Endothelial cell of umbilical vein (primary cell): ENCODE results near the gene ATG5. TPM values are rescaled to one million over a fixed set of nuclear protein-coding genes. Genes with fewer than 3 reads are reported as not detected.

Source experiments
- BruUV-seq: library from RNA; stranded (reverse); fragments of 400-500 nt; replicated peaks from 2 replicates; lab custom pipeline; 2021; lab: Mats Ljungman, UMichigan
- CTCF ChIA-PET: fragments of 300-600, 350-600 bp; sonication (Branson Sonifier 250); formaldehyde crosslinking; loops from one replicate; lab custom pipeline; 2021; ENCODE audit warnings: antibody characterized with exemption, inconsistent platforms; lab: Charles Lee
- POLR2A ChIA-PET: fragments of 300-600, 350-600 bp; sonication (Branson Sonifier 250); formaldehyde crosslinking; loops from one replicate; lab custom pipeline; 2021; ENCODE audit warnings: antibody characterized with exemption, inconsistent platforms; lab: Charles Lee
- DNase-seq: peaks from one replicate; pipeline ENCODE4 v3.0.0-alpha.2; 2011; ENCODE audit warnings: low read depth, low spot score
- FAIRE-seq: peaks from 2 replicates; lab custom pipeline; 2011; peaks lifted over from hg19 to GRCh38; lab: Jason Lieb, UNC
- H2AFZ ChIP-seq: 2 replicates; pipeline ENCODE4 v1.6.0; 2012; ENCODE audit warnings: low read depth, low read length, control low read depth, inconsistent platforms
- H3K27ac ChIP-seq: 2 replicates; pipeline ENCODE4 v1.5.1; 2011; ENCODE audit warnings: low read depth, mild to moderate bottlenecking, control low read depth, low read length, moderate library complexity; ENCODE audit not compliant: insufficient read depth
- H3K27me3 ChIP-seq, 2 experiments: 2 replicates each; pipeline versions ENCODE4 v1.6.0 to v1.6.1; 2011; ENCODE audit warnings: low read length in 2 of 2, mixed read lengths in 1 of 2; ENCODE audit not compliant: control insufficient read depth in 2 of 2, insufficient read depth in 2 of 2
- H3K36me3 ChIP-seq, 2 experiments: 2 replicates in 1 of 2; 3 replicates in 1 of 2; pipeline ENCODE4 v1.5.1; 2011; ENCODE audit warnings: low read length in 2 of 2, mild to moderate bottlenecking in 1 of 2, moderate library complexity in 1 of 2; ENCODE audit not compliant: control insufficient read depth in 2 of 2, insufficient read depth in 2 of 2; ENCODE audit errors: extremely low read depth in 1 of 2
- H3K4me1 ChIP-seq: 3 replicates; pipeline ENCODE4 v1.5.1; 2011; ENCODE audit warnings: mild to moderate bottlenecking, low read length; ENCODE audit not compliant: control insufficient read depth, insufficient read depth; ENCODE audit errors: extremely low read depth
- H3K4me2 ChIP-seq: 2 replicates; pipeline ENCODE4 v1.6.1; 2011; ENCODE audit warnings: low read length, control low read depth, mixed read lengths; ENCODE audit not compliant: insufficient read depth
- H3K4me3 ChIP-seq, 3 experiments: fragments of 200-600 bp in 1 of 3; sonication (generic), shearing (Covaris generic) in 1 of 3; replicated peaks in 1 of 3; 2 replicates each; pipeline ENCODE4 v1.5.1; 2011 to 2016; ENCODE audit warnings: control low read depth in 3 of 3, low read length in 3 of 3, mild to moderate bottlenecking in 2 of 3, inconsistent platforms in 1 of 3, low read depth in 1 of 3, moderate library complexity in 1 of 3; ENCODE audit not compliant: insufficient read depth in 1 of 3
- H3K79me2 ChIP-seq: 2 replicates; pipeline ENCODE4 v1.6.0; 2012; ENCODE audit warnings: low read length, inconsistent platforms; ENCODE audit not compliant: control insufficient read depth, insufficient read depth
- H3K9ac ChIP-seq: replicated peaks from 2 replicates; pipeline ENCODE3; 2011; ENCODE audit warnings: low read length, control low read depth; ENCODE audit not compliant: insufficient read depth; ENCODE audit errors: extremely low read depth
- H3K9me1 ChIP-seq: replicated peaks from 3 replicates; pipeline ENCODE4 v1.6.0; 2011; ENCODE audit warnings: mild to moderate bottlenecking, low read length; ENCODE audit not compliant: control insufficient read depth, insufficient read depth; ENCODE audit errors: extremely low read depth
- H3K9me3 ChIP-seq: replicated peaks from 2 replicates; pipeline ENCODE4 v1.5.1; 2012; ENCODE audit warnings: low read length, inconsistent platforms; ENCODE audit not compliant: control insufficient read depth, insufficient read depth
- H4K20me1 ChIP-seq: replicated peaks from 2 replicates; pipeline ENCODE3; 2011; ENCODE audit warnings: mild to moderate bottlenecking, low read length; ENCODE audit not compliant: control insufficient read depth, insufficient read depth; ENCODE audit errors: extremely low read depth
- EZH2 ChIP-seq: IDR thresholded peaks from 2 replicates; pipeline ENCODE4 v1.6.1; 2012; ENCODE audit warnings: borderline replicate concordance, low read depth, mild to moderate bottlenecking, moderate library complexity, low read length, inconsistent platforms; ENCODE audit not compliant: severe bottlenecking
- FOS ChIP-seq: IDR thresholded peaks from 2 replicates; pipeline ENCODE4 v1.6.1; 2011; ENCODE audit warnings: mild to moderate bottlenecking, low read length, moderate library complexity, borderline replicate concordance; ENCODE audit not compliant: insufficient read depth
- GATA2 ChIP-seq: IDR thresholded peaks from 2 replicates; pipeline ENCODE4 v1.7.0; 2011; ENCODE audit warnings: low read depth, mild to moderate bottlenecking, moderate library complexity, mixed read lengths, low read length; ENCODE audit not compliant: insufficient read length, insufficient read depth
- JUN ChIP-seq: IDR thresholded peaks from 2 replicates; pipeline ENCODE4 v1.6.1; 2011; ENCODE audit warnings: borderline replicate concordance, low read depth; ENCODE audit not compliant: insufficient read length, insufficient read depth
- MYC ChIP-seq: IDR thresholded peaks from one replicate; pipeline ENCODE4 v1.6.1; 2011; ENCODE audit warnings: mild to moderate bottlenecking, low read depth, low read length
- POLR2A ChIP-seq: IDR thresholded peaks from 2 replicates; pipeline ENCODE4 v1.6.1; 2012; ENCODE audit warnings: low read depth, mild to moderate bottlenecking, control low read depth, low read length
- POLR2AphosphoS5 ChIP-seq: IDR thresholded peaks from 2 replicates; pipeline ENCODE4 v1.6.1; 2012; ENCODE audit warnings: low read depth, mild to moderate bottlenecking, control low read depth, low read length, moderate library complexity; ENCODE audit not compliant: insufficient read depth
- dilution Hi-C: fragments of 300-500 bp; cut with MboI; formaldehyde crosslinking; loops from one replicate; pipeline ENCODE4 v1.15.0; 2019; ENCODE audit warnings: low sequenced_read_pairs; ENCODE audit not compliant: extremely low pct_ligation_motif_present
- intact Hi-C: fragments of 100-400 bp; cut with micrococcal nuclease; formaldehyde crosslinking; loops from one replicate; pipeline ENCODE4 v1.10.0; 2022
- polyA plus RNA-seq, 4 experiments: library from polyadenylated mRNA; depleted of rRNA in 3 of 4; stranded (reverse) in 3 of 4; unstranded in 1 of 4; fragments of >200 nt; gene quantifications; 2 replicates each; pipeline versions ENCODE4 v1.2.1 to v1.2.3, GENCODE V29; 2011 to 2012; ENCODE audit warnings: missing spikeins in 1 of 4
- total RNA-seq: library from RNA; stranded (reverse); gene quantifications from 2 replicates; pipeline ENCODE4 v1.2.3, GENCODE V29; 2021
- TF ChIP-seq, protein P1 (sequence below), 2 donors: IDR thresholded peaks; 1 replicate in 1 of 2; 2 replicates in 1 of 2; pipeline ENCODE4 v1.5.1; 2011; ENCODE audit warnings: low read length in 2 of 2, mild to moderate bottlenecking in 2 of 2, moderate library complexity in 2 of 2, control low read depth in 1 of 2, inconsistent platforms in 1 of 2, low read depth in 1 of 2; ENCODE audit not compliant: insufficient read depth in 1 of 2; ENCODE audit errors: extremely low read depth in 1 of 2
- TF ChIP-seq, protein P2 (sequence below): IDR thresholded peaks from 2 replicates; pipeline ENCODE4 v1.6.1; 2011; ENCODE audit not compliant: insufficient read depth, insufficient read length

Gene ATG5
- total and polyA plus RNA-seq, 2 donors (not counting 3 experiments of a cell fraction or from before 2014, with no cell fraction given), result 14.1 to 32.8 TPM

DNA sequence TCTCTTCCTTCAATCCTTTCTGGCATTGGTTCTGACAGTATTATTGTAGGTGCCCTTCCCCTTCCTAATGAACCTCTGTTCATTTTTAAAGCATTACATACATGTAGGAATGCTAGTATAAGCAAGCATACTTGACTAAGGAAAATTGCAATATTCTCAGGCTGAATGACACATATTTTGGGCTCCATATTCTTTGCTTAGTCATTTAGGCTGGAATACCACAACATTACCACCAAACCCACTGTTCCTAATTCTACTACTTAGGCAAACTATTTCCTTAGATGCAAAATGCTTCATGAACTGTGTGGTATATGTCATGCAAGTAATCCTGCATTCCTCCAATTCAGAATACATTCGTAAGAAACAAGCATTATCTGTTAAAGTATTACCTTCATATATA is 125.6 kb downstream of the ATG5 start:
- dilution Hi-C loops, result no loop called here

More for the DNA sequence above, 125.6 kb downstream of the ATG5 start:
- ChIA-PET POLR2A (no interaction called here), CTCF (no interaction called here)
- Histone ChIP-seq H3K4me1 (no peaks in the 10 kb centered on the region), H4K20me1 (no peaks in the 10 kb centered on the region), H3K36me3 (peaks cover 0 to 2% of the 10 kb centered on the region in 2 experiments), H3K27ac (no peak overlapping the region), H2AFZ (no peak overlapping the region), H3K9me3 (no peaks in the 10 kb centered on the region), H3K9ac (no peak overlapping the region), H3K27me3 (no peaks in the 10 kb centered on the region), H3K9me1 (no peaks in the 10 kb centered on the region), H3K4me2 (no peak overlapping the region), H3K79me2 (no peaks in the 10 kb centered on the region), H3K4me3 (no peak overlapping the region)
- intact Hi-C loops, result loop anchor here (10.0 kb wide), 1 partner anchor 205 kb away; no protein-coding TSS in a partner anchor
- no TSS peak for BruUV-seq
- FAIRE-seq, result no peak
- no peak for DNase-seq
- TF ChIP-seq POLR2AphosphoS5 (no peak), FOS (no peak), MYC (no peak), EZH2 (no peak), JUN (no peak), GATA2 (no peak), POLR2A (no peak)
- TF ChIP-seq, protein P1, sequence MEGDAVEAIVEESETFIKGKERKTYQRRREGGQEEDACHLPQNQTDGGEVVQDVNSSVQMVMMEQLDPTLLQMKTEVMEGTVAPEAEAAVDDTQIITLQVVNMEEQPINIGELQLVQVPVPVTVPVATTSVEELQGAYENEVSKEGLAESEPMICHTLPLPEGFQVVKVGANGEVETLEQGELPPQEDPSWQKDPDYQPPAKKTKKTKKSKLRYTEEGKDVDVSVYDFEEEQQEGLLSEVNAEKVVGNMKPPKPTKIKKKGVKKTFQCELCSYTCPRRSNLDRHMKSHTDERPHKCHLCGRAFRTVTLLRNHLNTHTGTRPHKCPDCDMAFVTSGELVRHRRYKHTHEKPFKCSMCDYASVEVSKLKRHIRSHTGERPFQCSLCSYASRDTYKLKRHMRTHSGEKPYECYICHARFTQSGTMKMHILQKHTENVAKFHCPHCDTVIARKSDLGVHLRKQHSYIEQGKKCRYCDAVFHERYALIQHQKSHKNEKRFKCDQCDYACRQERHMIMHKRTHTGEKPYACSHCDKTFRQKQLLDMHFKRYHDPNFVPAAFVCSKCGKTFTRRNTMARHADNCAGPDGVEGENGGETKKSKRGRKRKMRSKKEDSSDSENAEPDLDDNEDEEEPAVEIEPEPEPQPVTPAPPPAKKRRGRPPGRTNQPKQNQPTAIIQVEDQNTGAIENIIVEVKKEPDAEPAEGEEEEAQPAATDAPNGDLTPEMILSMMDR (IDR thresholded peaks at IDR 0.05; ENCODE audit: extremely low read depth in 1 of 2, insufficient read depth in 1 of 2, low read depth in 1 of 2, low read length in 2 of 2), result no peak
- TF ChIP-seq, protein P2, sequence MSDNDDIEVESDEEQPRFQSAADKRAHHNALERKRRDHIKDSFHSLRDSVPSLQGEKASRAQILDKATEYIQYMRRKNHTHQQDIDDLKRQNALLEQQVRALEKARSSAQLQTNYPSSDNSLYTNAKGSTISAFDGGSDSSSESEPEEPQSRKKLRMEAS, result no peak
